Uterus (tissue), 4 donors: ENCODE results near the gene MTFR2. TPM values are rescaled to one million over a fixed set of nuclear protein-coding genes. Genes with fewer than 3 reads are reported as not detected.

Experiments used
- DNase-seq, 2 donors: peaks; one replicate each; pipeline ENCODE4 v3.0.0-alpha.2; 2019 to 2020
- H3K27ac ChIP-seq, 2 donors: fragments of 200-600 bp; sonication (generic); 1 replicate in 1 of 2; 2 replicates in 1 of 2; pipeline ENCODE4 v1.5.1; 2016 to 2018
- H3K27me3 ChIP-seq, 2 donors: fragments of 200-600 bp; sonication (generic); one replicate each; pipeline ENCODE4 v1.5.1; 2018 to 2019; ENCODE audit warnings: control low read depth in 1 of 2
- H3K36me3 ChIP-seq, 2 donors: fragments of 200-600 bp; sonication (generic); one replicate each; pipeline ENCODE4 v1.5.1; 2019; ENCODE audit warnings: control low read depth in 1 of 2
- H3K4me1 ChIP-seq, 2 donors: fragments of 200-600 bp; sonication (generic); one replicate each; pipeline ENCODE4 v1.5.1; 2018 to 2019; ENCODE audit warnings: control low read depth in 1 of 2
- H3K4me3 ChIP-seq, 2 donors: fragments of 200-600 bp; sonication (generic); 1 replicate in 1 of 2; 2 replicates in 1 of 2; pipeline ENCODE4 v1.5.1; 2018 to 2019; ENCODE audit warnings: mild to moderate bottlenecking in 1 of 2
- H3K9me3 ChIP-seq, 2 donors: fragments of 200-600 bp; sonication (generic); one replicate each; pipeline ENCODE4 v1.5.1; 2019; ENCODE audit warnings: control low read depth in 1 of 2
- POLR2A ChIP-seq, 2 donors: fragments of 450-650 bp; IDR thresholded peaks; one replicate each; pipeline ENCODE4 v1.6.1; 2016; ENCODE audit warnings: antibody characterized with exemption in 2 of 2, mild to moderate bottlenecking in 1 of 2, moderate library complexity in 1 of 2
- intact Hi-C: fragments of 100-400 bp; cut with DNase I; formaldehyde crosslinking; loops from one replicate; pipeline ENCODE4 v1.15.1; 2023; ENCODE audit warnings: low total_unique reads
- total RNA-seq, 4 donors: library from RNA; depleted of rRNA in 3 of 4; stranded (reverse); fragments of >200 nt in 3 of 4; gene quantifications; one replicate each; pipeline versions ENCODE4 v1.1.0 to v1.2.4, GENCODE V29; 2014 to 2023
- TF ChIP-seq, protein P1 (sequence below), 4 experiments: fragments of 200-600 bp in 2 of 4; fragments of 450-650 bp in 2 of 4; sonication (generic) in 2 of 4; IDR thresholded peaks; one replicate each; pipeline ENCODE4 v1.5.1; 2016 to 2019; ENCODE audit warnings: antibody characterized with exemption in 4 of 4, mild to moderate bottlenecking in 2 of 4, moderate library complexity in 1 of 4
- donor health status: DM: yes; HTN: yes; CAD: no.

The MTFR2 gene
- total RNA-seq, 4 donors from 2014 or later, result 2.4 TPM; not detected in 3

DNA sequence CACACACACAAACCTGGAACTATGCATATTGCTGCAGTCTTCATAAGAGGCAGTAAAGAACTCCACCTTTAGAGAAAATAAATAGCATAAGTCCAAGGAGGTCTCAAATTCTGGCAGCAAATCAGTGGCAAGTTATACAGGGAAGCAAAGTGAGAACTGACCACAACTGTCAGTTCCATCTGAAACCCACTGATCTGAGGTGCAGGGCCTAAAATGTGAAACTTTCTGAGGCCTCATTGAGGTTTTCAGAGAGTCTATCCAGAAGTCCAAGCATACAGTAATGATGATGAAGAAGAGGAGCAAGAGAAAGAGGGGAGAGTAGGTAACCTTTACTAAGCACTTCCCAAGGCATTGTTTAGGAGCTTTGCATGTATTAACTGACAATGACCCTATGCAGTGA lies 36.3 kb downstream of the MTFR2 start:
- no peaks in the 10 kb centered on the region for H3K4me1 ChIP-seq
- intact Hi-C loops, result no loop called here
- no peak overlapping the region for H3K27ac ChIP-seq
- no peaks in the 10 kb centered on the region for H3K27me3 ChIP-seq
- no peaks in the 10 kb centered on the region for H3K36me3 ChIP-seq
- no peak for DNase-seq
- H3K4me3 ChIP-seq, result no peak overlapping the region
- no peaks in the 10 kb centered on the region for H3K9me3 ChIP-seq
- TF ChIP-seq, protein P1, sequence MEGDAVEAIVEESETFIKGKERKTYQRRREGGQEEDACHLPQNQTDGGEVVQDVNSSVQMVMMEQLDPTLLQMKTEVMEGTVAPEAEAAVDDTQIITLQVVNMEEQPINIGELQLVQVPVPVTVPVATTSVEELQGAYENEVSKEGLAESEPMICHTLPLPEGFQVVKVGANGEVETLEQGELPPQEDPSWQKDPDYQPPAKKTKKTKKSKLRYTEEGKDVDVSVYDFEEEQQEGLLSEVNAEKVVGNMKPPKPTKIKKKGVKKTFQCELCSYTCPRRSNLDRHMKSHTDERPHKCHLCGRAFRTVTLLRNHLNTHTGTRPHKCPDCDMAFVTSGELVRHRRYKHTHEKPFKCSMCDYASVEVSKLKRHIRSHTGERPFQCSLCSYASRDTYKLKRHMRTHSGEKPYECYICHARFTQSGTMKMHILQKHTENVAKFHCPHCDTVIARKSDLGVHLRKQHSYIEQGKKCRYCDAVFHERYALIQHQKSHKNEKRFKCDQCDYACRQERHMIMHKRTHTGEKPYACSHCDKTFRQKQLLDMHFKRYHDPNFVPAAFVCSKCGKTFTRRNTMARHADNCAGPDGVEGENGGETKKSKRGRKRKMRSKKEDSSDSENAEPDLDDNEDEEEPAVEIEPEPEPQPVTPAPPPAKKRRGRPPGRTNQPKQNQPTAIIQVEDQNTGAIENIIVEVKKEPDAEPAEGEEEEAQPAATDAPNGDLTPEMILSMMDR (IDR thresholded peaks at IDR 0.05), result no peak
- no peak for TF ChIP-seq POLR2A (IDR thresholded peaks at IDR 0.05)

DNA sequence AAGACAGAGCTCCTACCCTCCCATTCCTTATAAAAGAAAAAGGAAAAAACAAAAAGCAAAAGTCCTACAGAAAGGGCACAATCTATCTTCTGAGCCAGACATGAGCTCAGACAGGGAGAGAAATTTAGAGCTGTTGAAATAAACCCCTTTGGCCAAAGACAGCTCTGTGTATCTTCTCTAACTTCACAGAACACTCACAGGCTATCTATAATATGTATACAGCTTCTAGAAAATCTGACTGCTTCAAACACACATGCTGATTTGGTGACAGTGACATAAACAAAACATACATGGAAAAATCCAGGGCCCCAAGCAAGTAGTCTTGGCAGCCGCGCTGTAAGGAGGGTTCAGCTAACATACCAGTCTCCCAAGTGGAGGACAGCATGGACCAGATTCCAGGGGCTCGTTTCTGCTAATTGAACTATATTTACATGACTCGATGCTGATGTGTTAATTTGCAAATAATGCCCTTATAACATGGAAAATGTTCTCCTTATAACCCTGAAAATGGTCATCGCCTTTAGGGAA lies 37.0 kb downstream of the MTFR2 start:
- Histone ChIP-seq H3K27ac (no peak overlapping the region), H3K36me3 (no peaks in the 10 kb centered on the region), H3K4me1 (no peaks in the 10 kb centered on the region), H3K4me3 (no peak overlapping the region), H3K9me3 (no peaks in the 10 kb centered on the region), H3K27me3 (no peaks in the 10 kb centered on the region)
- DNase-seq, result no peak
- intact Hi-C loops, result no loop called here
- TF ChIP-seq POLR2A (IDR thresholded peaks at IDR 0.05), result no peak
- TF ChIP-seq, protein P1 (IDR thresholded peaks at IDR 0.05), result no peak

DNA sequence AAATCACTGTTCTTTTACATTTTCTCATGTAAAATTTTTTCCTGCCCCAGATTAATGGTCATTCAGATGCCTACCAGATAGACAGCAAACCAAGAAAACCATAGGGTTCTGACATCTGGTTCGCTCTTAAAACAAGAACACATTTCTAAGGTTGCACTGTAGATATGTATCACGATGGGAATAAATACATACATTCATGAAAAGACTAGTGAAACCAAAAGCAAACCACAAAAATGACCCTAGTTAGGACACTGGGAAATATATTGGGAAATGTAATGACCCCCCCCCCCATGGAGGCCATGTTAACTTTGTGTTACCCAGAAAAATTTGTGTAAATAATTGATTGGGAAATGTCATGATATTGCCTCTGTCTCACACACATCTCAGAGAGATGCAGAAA lies 37.5 kb downstream of the MTFR2 start:
- H3K27me3 ChIP-seq, result no peaks in the 10 kb centered on the region
- no peaks in the 10 kb centered on the region for H3K4me1 ChIP-seq
- H3K36me3 ChIP-seq, result no peaks in the 10 kb centered on the region
- no peaks in the 10 kb centered on the region for H3K9me3 ChIP-seq
- H3K27ac ChIP-seq, result no peak overlapping the region
- DNase-seq, result no peak
- TF ChIP-seq, protein P1 (IDR thresholded peaks at IDR 0.05), result no peak
- no peak for TF ChIP-seq POLR2A (IDR thresholded peaks at IDR 0.05)
- intact Hi-C loops, result no loop called here
- no peak overlapping the region for H3K4me3 ChIP-seq

DNA sequence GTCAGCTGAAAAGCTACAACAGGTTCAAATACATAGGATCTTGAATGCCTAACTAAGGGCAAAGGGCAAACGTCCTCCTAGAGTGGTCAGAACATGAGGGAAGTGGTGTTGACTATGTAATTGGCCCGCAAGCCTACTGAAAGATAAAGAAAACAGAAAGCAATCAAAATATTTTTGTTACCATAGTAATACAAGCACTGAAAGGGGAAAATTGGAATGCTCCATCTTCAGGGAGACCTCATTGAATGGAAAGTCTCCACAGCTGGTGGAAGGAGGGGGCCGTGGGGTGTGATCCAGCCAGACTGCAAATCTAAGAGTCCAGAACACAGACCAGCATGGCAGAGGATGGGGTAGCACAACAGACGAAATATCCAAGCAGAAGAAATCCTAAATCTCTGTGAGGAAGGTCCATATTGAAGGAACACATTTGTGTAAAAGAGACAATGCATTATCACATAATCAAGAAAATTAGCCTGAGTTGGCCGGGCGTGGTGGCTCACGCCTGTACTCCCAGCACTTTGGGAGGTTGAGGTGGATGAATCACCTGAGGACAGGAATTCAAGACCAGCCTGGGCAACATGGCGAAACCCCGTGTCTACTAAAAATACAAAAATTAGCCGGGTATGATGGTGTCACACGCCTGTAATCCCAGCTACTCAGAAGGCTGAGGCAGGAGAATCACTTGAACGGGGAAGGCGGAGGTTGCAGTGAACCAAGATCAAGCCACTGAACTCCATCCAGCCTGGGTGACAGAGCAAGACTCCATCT lies 39.5 kb downstream of the MTFR2 start:
- no peaks in the 10 kb centered on the region for H3K9me3 ChIP-seq
- H3K4me3 ChIP-seq, result no peak overlapping the region
- no peaks in the 10 kb centered on the region for H3K36me3 ChIP-seq
- H3K27ac ChIP-seq, result no peak overlapping the region
- no peaks in the 10 kb centered on the region for H3K4me1 ChIP-seq
- no peaks in the 10 kb centered on the region for H3K27me3 ChIP-seq
- DNase-seq, result no peak
- intact Hi-C loops, result no loop called here
- TF ChIP-seq POLR2A (IDR thresholded peaks at IDR 0.05), result no peak
- TF ChIP-seq, protein P1 (IDR thresholded peaks at IDR 0.05), result no peak

DNA sequence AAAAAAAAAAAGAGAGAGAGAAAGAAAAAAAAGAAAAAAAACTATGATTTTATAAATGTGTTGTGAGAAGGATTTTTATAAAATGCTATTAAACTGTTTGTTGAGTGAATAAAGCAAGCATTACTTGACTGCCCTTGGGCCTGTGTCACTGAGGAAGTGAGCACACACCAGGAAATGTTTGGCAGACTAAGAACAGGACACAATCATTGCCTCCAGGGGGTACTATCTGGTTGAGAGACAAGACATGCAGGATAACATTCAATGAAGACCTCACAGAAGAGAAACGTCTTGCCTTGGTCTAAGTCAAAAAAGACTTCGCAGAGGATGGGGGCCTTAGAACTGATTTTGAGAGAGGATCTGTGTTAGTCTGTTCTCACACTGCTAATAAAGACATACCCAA lies 40.6 kb downstream of the MTFR2 start:
- intact Hi-C loops, result no loop called here
- Histone ChIP-seq H3K36me3 (no peaks in the 10 kb centered on the region), H3K27ac (no peak overlapping the region), H3K4me3 (no peak overlapping the region), H3K4me1 (no peaks in the 10 kb centered on the region), H3K27me3 (no peaks in the 10 kb centered on the region), H3K9me3 (no peaks in the 10 kb centered on the region)
- DNase-seq, result no peak
- no peak for TF ChIP-seq POLR2A (IDR thresholded peaks at IDR 0.05)
- TF ChIP-seq, protein P1 (IDR thresholded peaks at IDR 0.05), result no peak
